K562 (cell line): ENCODE measurements around the gene C9orf50. TPM values are rescaled to one million over a fixed set of nuclear protein-coding genes. Genes with fewer than 3 reads are reported as not detected.

Source experiments
- E2F3 ChIP-seq: fragments of 250-450 bp; sonication (Bioruptor Pico); IDR thresholded peaks from 2 replicates; pipeline ENCODE4 v1.4.0; 2020; ENCODE audit warnings: mild to moderate bottlenecking
- ELF4 ChIP-seq: fragments of 450-650 bp; formaldehyde crosslinking; IDR thresholded peaks from 2 replicates; pipeline ENCODE4 v1.4.0; 2022; ENCODE audit warnings: missing genetic modification characterization
- FOS ChIP-seq: IDR thresholded peaks from 3 replicates; pipeline ENCODE4 v1.6.1; 2011; ENCODE audit not compliant: insufficient read length; ENCODE audit errors: extremely low read depth
- FOXJ2 ChIP-seq: fragments of 200-800 bp; sonication (Bioruptor generic); IDR thresholded peaks from 2 replicates; pipeline ENCODE4 v1.6.1; 2016; ENCODE audit warnings: missing genetic modification characterization, missing compliant biosample characterization
- KDM1A ChIP-seq, 2 experiments: fragments of 450-650 bp; IDR thresholded peaks; 2 replicates each; pipeline ENCODE4 v1.6.1; 2016; ENCODE audit warnings: mild to moderate bottlenecking in 2 of 2
- MAFG ChIP-seq: fragments of 450-650 bp; conservative IDR thresholded peaks from 2 replicates; pipeline ENCODE4 v1.6.1; 2016; ENCODE audit warnings: missing genetic modification characterization, missing compliant biosample characterization
- MITF ChIP-seq: IDR thresholded peaks from 2 replicates; pipeline ENCODE4 v1.6.1; 2014; ENCODE audit warnings: antibody characterized with exemption
- NR2C2 ChIP-seq, 2 experiments: fragments of 200-800 bp in 1 of 2; sonication (Bioruptor generic) in 1 of 2; sonication (generic) in 1 of 2; formaldehyde crosslinking in 1 of 2; IDR thresholded peaks; 2 replicates each; pipeline versions ENCODE4 v1.6.1 to v1.8.0; 2016 to 2022; ENCODE audit warnings: mild to moderate bottlenecking in 1 of 2, missing compliant biosample characterization in 1 of 2, missing genetic modification characterization in 1 of 2, missing genetic modification reagents in 1 of 2
- RFX5 ChIP-seq: IDR thresholded peaks from 2 replicates; pipeline ENCODE4 v1.6.1; 2011; ENCODE audit warnings: low read depth, mild to moderate bottlenecking, improper control_type of control experiment, low read length
- SIX5 ChIP-seq, 2 experiments: IDR thresholded peaks; 2 replicates each; pipeline ENCODE4 v1.6.1; 2011; ENCODE audit warnings: low read length in 2 of 2, borderline replicate concordance in 1 of 2, low read depth in 1 of 2, mild to moderate bottlenecking in 1 of 2, moderate library complexity in 1 of 2; ENCODE audit not compliant: insufficient read depth in 1 of 2
- SMARCA4 ChIP-seq: fragments of 450-650 bp; IDR thresholded peaks from 2 replicates; pipeline ENCODE4 v1.6.1; 2016
- TGIF2 ChIP-seq: sonication (generic); formaldehyde crosslinking; IDR thresholded peaks from 2 replicates; pipeline ENCODE4 v1.8.1; 2022; ENCODE audit warnings: mild to moderate bottlenecking, missing genetic modification reagents, moderate library complexity
- TRIM25 ChIP-seq: fragments of 450-650 bp; IDR thresholded peaks from 2 replicates; pipeline ENCODE4 v1.7.0; 2016; ENCODE audit warnings: borderline replicate concordance
- U2AF2 ChIP-seq: fragments of 200-400 bp; formaldehyde crosslinking; optimal IDR thresholded peaks from 2 replicates; pipeline ENCODE3; 2017; ENCODE audit warnings: low read depth, mild to moderate bottlenecking, low read length
- ZNF583 ChIP-seq: fragments of 250-450 bp; sonication (Bioruptor Pico); IDR thresholded peaks from 2 replicates; pipeline ENCODE4 v1.4.0; 2020
- polyA plus RNA-seq, 8 experiments: library from polyadenylated mRNA; depleted of rRNA in 4 of 8; stranded (reverse) in 5 of 8; unstranded in 3 of 8; fragments of >200 nt; fragmentation: Nextera tagmentation in 2 of 8; fragmentation: Illumina TruSeq in 1 of 8; extraction: Ambion mirVana in 2 of 8; extraction: Trizol in 1 of 8; gene quantifications; 2 replicates each; pipeline versions ENCODE4 v1.2.1 to v1.2.3, GENCODE V29; 2011 to 2014; ENCODE audit warnings: inconsistent platforms in 1 of 8, missing spikeins in 1 of 8
- total RNA-seq, 7 experiments: library from RNA; depleted of rRNA in 6 of 7; stranded (reverse); fragments of >200 nt in 6 of 7; fragmentation: Illumina TruSeq in 2 of 7; extraction: Trizol in 2 of 7; gene quantifications; 2 replicates each; pipeline versions ENCODE4 v1.2.1 to v1.2.3, GENCODE V29; 2011 to 2021; ENCODE audit warnings: low replicate concordance in 1 of 7
- TF ChIP-seq, protein P1 (sequence below): fragments of 450-650 bp; IDR thresholded peaks from 2 replicates; pipeline ENCODE4 v1.6.1; 2016
- TF ChIP-seq, protein P2 (sequence below), 2 experiments: fragments of 450-650 bp; conservative IDR thresholded peaks; 2 replicates each; pipeline ENCODE4 v1.6.1; 2017; ENCODE audit warnings: mild to moderate bottlenecking in 2 of 2, moderate library complexity in 2 of 2

The C9orf50 gene
- total and polyA plus RNA-seq, 9 of the 15 experiments (the other 6 are each of a cell fraction or from before 2014, with no cell fraction given), result not detected

GRCh38 chr9:129595903-129596540 lies 24.9 kb downstream of the C9orf50 start (continued):
- TF ChIP-seq U2AF2 (no peak), RFX5 (no peak), TRIM25 (no peak), KDM1A (IDR thresholded peaks at IDR 0.05) (peak; percentile 100), TGIF2 (CRISPR knock-in tag) (no peak), SIX5 (IDR thresholded peaks at IDR 0.05; ENCODE audit: borderline replicate concordance in 1 of 2, insufficient read depth in 1 of 2, low read depth in 1 of 2, low read length in 2 of 2) (no peak), NR2C2 (CRISPR knock-in tag; IDR thresholded peaks at IDR 0.05) (0 out of 2 replicates have a peak, but pooled peaks have one; percentile 45), NR2C2 (tag; IDR thresholded peaks at IDR 0.05) (peak; percentile 71), E2F3 (CRISPR knock-in tag) (peak; percentile 82), SMARCA4 (peak; percentile 94), ZNF583 (peak; percentile 96), MITF (no peak; the same call in 1 of the 2 replicates), ELF4 (CRISPR knock-in tag) (peak; percentile 58; the same call in 1 of the 2 replicates), MAFG (no peak), FOXJ2 (no peak), FOS (no peak)
- TF ChIP-seq, protein P1, sequence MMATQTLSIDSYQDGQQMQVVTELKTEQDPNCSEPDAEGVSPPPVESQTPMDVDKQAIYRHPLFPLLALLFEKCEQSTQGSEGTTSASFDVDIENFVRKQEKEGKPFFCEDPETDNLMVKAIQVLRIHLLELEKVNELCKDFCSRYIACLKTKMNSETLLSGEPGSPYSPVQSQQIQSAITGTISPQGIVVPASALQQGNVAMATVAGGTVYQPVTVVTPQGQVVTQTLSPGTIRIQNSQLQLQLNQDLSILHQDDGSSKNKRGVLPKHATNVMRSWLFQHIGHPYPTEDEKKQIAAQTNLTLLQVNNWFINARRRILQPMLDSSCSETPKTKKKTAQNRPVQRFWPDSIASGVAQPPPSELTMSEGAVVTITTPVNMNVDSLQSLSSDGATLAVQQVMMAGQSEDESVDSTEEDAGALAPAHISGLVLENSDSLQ, result no peak; the same call in 1 of the 2 replicates
- TF ChIP-seq, protein P2, sequence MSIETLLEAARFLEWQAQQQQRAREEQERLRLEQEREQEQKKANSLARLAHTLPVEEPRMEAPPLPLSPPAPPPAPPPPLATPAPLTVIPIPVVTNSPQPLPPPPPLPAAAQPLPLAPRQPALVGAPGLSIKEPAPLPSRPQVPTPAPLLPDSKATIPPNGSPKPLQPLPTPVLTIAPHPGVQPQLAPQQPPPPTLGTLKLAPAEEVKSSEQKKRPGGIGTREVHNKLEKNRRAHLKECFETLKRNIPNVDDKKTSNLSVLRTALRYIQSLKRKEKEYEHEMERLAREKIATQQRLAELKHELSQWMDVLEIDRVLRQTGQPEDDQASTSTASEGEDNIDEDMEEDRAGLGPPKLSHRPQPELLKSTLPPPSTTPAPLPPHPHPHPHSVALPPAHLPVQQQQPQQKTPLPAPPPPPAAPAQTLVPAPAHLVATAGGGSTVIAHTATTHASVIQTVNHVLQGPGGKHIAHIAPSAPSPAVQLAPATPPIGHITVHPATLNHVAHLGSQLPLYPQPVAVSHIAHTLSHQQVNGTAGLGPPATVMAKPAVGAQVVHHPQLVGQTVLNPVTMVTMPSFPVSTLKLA (conservative IDR thresholded peaks at IDR 0.05), result peak in 1 of 2 experiments; percentile 74; a peak in 2 of 4 replicates
